Panc1 (cell line): ENCODE results near the gene TGM1. TPM values are rescaled to one million over a fixed set of nuclear protein-coding genes. Genes with fewer than 3 reads are reported as not detected.
"Not testable (repeated sequence)": the region's sequence is repeated elsewhere in the genome, so short reads cannot be mapped to it uniquely, and the experiment has no call there.

ENCODE experiments used
- ATAC-seq: fragments of 200-7000 bp; cut with Tn5 transposase; 2 replicates; pipeline ENCODE4 v1.9.1; 2020; ENCODE audit warnings: mild to moderate bottlenecking, moderate library complexity
- BruUV-seq: library from RNA; stranded (reverse); fragments of 400-500 nt; replicated peaks from 2 replicates; lab custom pipeline; 2021; lab: Mats Ljungman, UMichigan
- CTCF ChIA-PET: fragments of 300-600 bp; sonication (Branson Sonifier 250); formaldehyde crosslinking; loops from one replicate; lab custom pipeline; 2022; ENCODE audit warnings: antibody characterized with exemption; lab: Charles Lee
- POLR2A ChIA-PET: fragments of 300-600 bp; sonication (Branson Sonifier 250); formaldehyde crosslinking; loops from one replicate; lab custom pipeline; 2022; ENCODE audit warnings: antibody characterized with exemption; lab: Charles Lee
- DNase-seq: peaks from one replicate; pipeline ENCODE4 v3.0.0-alpha.2; 2010; ENCODE audit warnings: low read depth, low spot score
- H3K27ac ChIP-seq: 2 replicates; pipeline ENCODE4 v1.5.1; 2011; ENCODE audit warnings: mild to moderate bottlenecking, low read length, inconsistent platforms
- H3K27me3 ChIP-seq: fragments of 200-500 bp; sonication (Bioruptor generic); 2 replicates; pipeline ENCODE4 v1.6.0; 2014; ENCODE audit warnings: low read length, inconsistent platforms; ENCODE audit not compliant: control insufficient read depth, insufficient read depth
- H3K36me3 ChIP-seq: fragments of 200-500 bp; sonication (Bioruptor generic); 2 replicates; pipeline ENCODE4 v1.5.1; 2014; ENCODE audit warnings: inconsistent platforms, mild to moderate bottlenecking, low read length, moderate library complexity; ENCODE audit not compliant: control insufficient read depth, insufficient read depth
- H3K4me1 ChIP-seq: 2 replicates; pipeline ENCODE4 v1.5.1; 2011; ENCODE audit warnings: inconsistent platforms, mild to moderate bottlenecking, low read length, moderate library complexity; ENCODE audit not compliant: control insufficient read depth, insufficient read depth
- H3K4me3 ChIP-seq, 2 experiments: 2 replicates each; pipeline ENCODE4 v1.5.1; 2011 to 2012; ENCODE audit warnings: low read depth in 2 of 2, low read length in 2 of 2, mild to moderate bottlenecking in 2 of 2, inconsistent platforms in 1 of 2, moderate library complexity in 1 of 2
- H3K9me3 ChIP-seq: fragments of 200-500 bp; sonication (Bioruptor generic); 2 replicates; pipeline ENCODE4 v1.5.1; 2014; ENCODE audit warnings: low read depth, mild to moderate bottlenecking, inconsistent platforms, low read length, moderate library complexity; ENCODE audit not compliant: control insufficient read depth, insufficient read depth
- POLR2AphosphoS5 ChIP-seq: IDR thresholded peaks from 2 replicates; pipeline ENCODE4 v1.6.1; 2012; ENCODE audit warnings: mild to moderate bottlenecking, low read depth, low read length, moderate library complexity
- in situ Hi-C: cut with HindIII; loops from 2 replicates; pipeline ENCODE4 v1.10.0; 2016; ENCODE audit warnings: low sequenced_read_pairs, low pct_unique_long_range_greater_than_20kb
- intact Hi-C: fragments of 100-400 bp; cut with micrococcal nuclease; formaldehyde crosslinking; loops from one replicate; pipeline ENCODE4 v1.10.0; 2022; ENCODE audit not compliant: unreplicated experiment
- total RNA-seq: library from RNA; stranded (reverse); gene quantifications from one replicate; pipeline ENCODE4 v1.2.1, GENCODE V29; 2021; ENCODE audit not compliant: unreplicated experiment

The TGM1 gene
- total RNA-seq, 1 experiment from 2014 or later: 2.3 TPM

DNA sequence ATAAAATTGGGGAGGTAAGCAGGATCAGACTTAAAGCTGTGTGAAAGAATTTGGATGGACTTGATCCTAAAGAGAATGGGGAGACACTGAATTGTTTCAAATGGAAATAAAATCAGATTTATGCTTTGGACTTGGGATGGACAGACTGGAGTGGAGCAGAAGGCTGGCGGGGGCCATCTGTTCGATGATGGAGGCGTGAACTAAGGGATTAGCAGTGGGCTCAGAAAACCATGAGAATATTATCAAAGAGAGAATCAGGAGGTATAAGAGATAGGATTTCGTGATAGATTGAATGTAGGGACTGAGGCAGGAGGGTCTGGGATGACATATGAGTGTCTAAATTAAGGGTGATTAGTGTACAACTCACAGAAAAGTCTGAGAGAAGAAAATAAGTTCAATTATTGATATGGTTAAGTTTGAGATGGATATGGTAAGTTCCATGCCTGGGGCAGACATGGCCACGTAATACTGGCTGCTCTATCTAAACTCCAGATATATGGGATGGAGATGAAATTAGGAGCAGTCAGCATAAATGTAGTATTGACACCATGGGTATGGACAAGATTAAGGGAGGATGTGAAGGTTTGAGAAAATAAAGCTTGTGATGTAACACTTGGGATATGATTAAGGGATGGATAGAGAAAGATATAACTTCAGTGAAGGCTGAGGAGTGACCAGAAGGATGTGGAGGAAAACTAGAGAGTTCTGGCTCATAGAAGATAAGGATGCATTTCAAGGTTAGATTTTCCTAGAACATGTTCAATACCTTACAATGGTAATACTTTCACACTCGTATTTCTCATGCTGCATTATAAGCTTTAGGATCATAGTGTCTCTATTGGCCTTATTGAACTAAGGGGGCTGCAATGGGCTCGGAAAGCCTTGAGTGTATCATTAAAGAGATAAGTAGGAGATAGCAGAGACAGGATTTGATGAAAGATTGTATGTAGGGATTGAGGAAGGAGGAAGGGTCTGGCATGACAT is 58.5 kb downstream of the TGM1 start:
- Histone ChIP-seq H3K27ac (no peak overlapping the region), H3K27me3 (no peaks in the 10 kb centered on the region), H3K4me3 (no peak overlapping the region), H3K36me3 (no peaks in the 10 kb centered on the region), H3K9me3 (no peaks in the 10 kb centered on the region), H3K4me1 (no peaks in the 10 kb centered on the region)
- no TSS peak for BruUV-seq
- in situ Hi-C loops: no loop called here
- TF ChIP-seq POLR2AphosphoS5: no peak
- ATAC-seq (no peak), DNase-seq (no peak)
- POLR2A ChIA-PET: no interaction called here
- intact Hi-C loops: no loop called here
- CTCF ChIA-PET: no interaction called here

DNA sequence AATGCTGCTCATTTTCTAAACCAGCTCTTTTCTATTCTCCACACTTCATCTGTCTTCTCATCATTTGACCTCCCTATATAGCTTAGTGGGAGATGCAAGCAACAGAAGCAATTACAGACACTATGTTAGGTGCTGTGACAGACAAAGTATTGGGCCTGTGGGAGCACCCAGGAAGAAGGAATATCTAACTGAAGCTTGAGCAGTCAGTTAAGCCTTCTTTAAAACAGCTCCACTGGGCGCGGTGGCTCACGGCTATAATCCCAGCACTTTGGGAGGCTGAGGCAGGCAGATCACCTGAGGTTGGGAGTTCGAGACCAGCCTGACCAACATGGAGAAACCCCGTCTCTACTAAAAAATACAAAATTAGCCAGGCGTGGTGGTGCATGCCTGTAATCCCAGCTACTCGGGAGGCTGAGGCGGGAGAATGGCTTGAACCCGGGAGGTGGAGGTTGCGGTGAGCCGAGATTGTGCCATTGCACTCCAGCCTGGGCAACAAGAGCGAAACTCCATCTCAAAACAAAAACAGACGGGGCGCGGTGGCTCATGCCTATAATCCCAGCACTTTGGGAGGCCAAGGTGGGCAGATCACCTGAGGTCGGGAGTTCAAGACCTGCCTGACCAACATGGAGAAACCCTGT is 59.6 kb downstream of the TGM1 start:
- H3K9me3 ChIP-seq, DNase-seq, H3K27me3 ChIP-seq, POLR2A ChIA-PET, H3K27ac ChIP-seq, CTCF ChIA-PET, in situ Hi-C loops, H3K4me1 ChIP-seq, intact Hi-C loops, H3K4me3 ChIP-seq, ATAC-seq, BruUV-seq, H3K36me3 ChIP-seq: not testable (repeated sequence)

DNA sequence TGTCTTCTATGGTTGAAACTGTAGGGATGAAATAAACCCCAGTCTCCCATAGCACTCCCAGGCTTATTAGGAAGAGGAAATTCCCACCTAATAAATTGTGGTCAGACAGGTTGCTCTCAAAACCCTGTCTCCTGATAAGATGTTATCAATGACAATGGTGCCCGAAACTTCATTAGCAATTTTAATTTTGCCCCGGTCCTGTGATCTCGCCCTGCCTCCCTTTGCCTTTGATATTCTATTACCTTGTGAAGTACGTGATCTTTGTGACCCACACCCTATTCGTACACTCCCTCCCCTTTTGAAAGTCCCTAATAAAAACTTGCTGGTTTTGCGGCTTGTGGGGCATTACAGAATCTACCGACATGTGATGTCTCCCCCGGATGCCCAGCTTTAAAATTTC is 60.4 kb downstream of the TGM1 start:
- H3K4me1 ChIP-seq, BruUV-seq, ATAC-seq, in situ Hi-C loops, H3K9me3 ChIP-seq, H3K27ac ChIP-seq, POLR2A ChIA-PET, H3K4me3 ChIP-seq, H3K36me3 ChIP-seq, DNase-seq, H3K27me3 ChIP-seq, intact Hi-C loops, CTCF ChIA-PET: not testable (repeated sequence)

Other genes with a start within 250 kb of the TGM1 start
- 0.15 TPM for gene CARMIL3, start 211.2 kb downstream of the TGM1 start, total RNA-seq
- gene CPNE6, start 191.6 kb downstream of the TGM1 start, total RNA-seq: not detected
- 24.5 TPM for gene PCK2, start 168.9 kb downstream of the TGM1 start, total RNA-seq
- 37.4 TPM for gene DCAF11, start 148.4 kb downstream of the TGM1 start, total RNA-seq
- 1.4 TPM for gene NRL, start 148.2 kb downstream of the TGM1 start, total RNA-seq
- 0.46 TPM for gene FITM1, start 132.5 kb downstream of the TGM1 start, total RNA-seq
- gene PSME1, start 127.0 kb downstream of the TGM1 start, total RNA-seq: 130 TPM
- gene EMC9, start 121.6 kb downstream of the TGM1 start, total RNA-seq: 42.5 TPM
- gene PSME2, start 116.6 kb downstream of the TGM1 start, total RNA-seq: 188 TPM
- gene RNF31, start 115.7 kb downstream of the TGM1 start, total RNA-seq: 48.6 TPM
- gene IRF9, start 101.9 kb downstream of the TGM1 start, total RNA-seq: 24.5 TPM
- 9.8 TPM for gene REC8, start 91.1 kb downstream of the TGM1 start, total RNA-seq
- gene IPO4, start 74.4 kb downstream of the TGM1 start, total RNA-seq: 103 TPM
- 44.7 TPM for gene TM9SF1, start 67.7 kb downstream of the TGM1 start, total RNA-seq
- gene TSSK4, start 57.5 kb downstream of the TGM1 start, total RNA-seq: not detected
- 42.4 TPM for gene CHMP4A, start 49.7 kb downstream of the TGM1 start, total RNA-seq
- gene MDP1, start 47.1 kb downstream of the TGM1 start, total RNA-seq: 8.9 TPM
- 155 TPM for gene NEDD8, start 30.8 kb downstream of the TGM1 start, total RNA-seq
- 45.9 TPM for gene GMPR2, start 30.2 kb downstream of the TGM1 start, total RNA-seq
- 53.8 TPM for gene TINF2, start 20.6 kb downstream of the TGM1 start, total RNA-seq
- 30.9 TPM for gene RABGGTA, start 8.4 kb upstream of the TGM1 start, total RNA-seq
- gene DHRS1, start 36.6 kb upstream of the TGM1 start, total RNA-seq: 8.9 TPM
- gene NOP9, start 36.7 kb upstream of the TGM1 start, total RNA-seq: 25.3 TPM
- 0.18 TPM for gene CIDEB, start 44.8 kb upstream of the TGM1 start, total RNA-seq
- gene LTB4R2, start 47.0 kb upstream of the TGM1 start, total RNA-seq: 6.9 TPM
- gene LTB4R, start 48.3 kb upstream of the TGM1 start, total RNA-seq: 4.8 TPM
- 0.21 TPM for gene ADCY4, start 71.9 kb upstream of the TGM1 start, total RNA-seq
- not detected for gene RIPK3, start 76.8 kb upstream of the TGM1 start, total RNA-seq
- 0.36 TPM for gene NFATC4, start 105.0 kb upstream of the TGM1 start, total RNA-seq
- 0.31 TPM for gene NYNRIN, start 135.8 kb upstream of the TGM1 start, total RNA-seq
- 1.0 TPM for gene CBLN3, start 166.5 kb upstream of the TGM1 start, total RNA-seq
- gene KHNYN, start 166.8 kb upstream of the TGM1 start, total RNA-seq: 37.6 TPM
- gene SDR39U1, start 179.6 kb upstream of the TGM1 start, total RNA-seq: 54.2 TPM
- gene CMA1, start 245.1 kb upstream of the TGM1 start, total RNA-seq: not detected